ENCODE measurements around the gene REN. TPM values are rescaled to one million over a fixed set of nuclear protein-coding genes. Genes with fewer than 3 reads are reported as not detected.

The REN gene
- total RNA-seq, 1 experiment from 2014 or later = not detected

DNA sequence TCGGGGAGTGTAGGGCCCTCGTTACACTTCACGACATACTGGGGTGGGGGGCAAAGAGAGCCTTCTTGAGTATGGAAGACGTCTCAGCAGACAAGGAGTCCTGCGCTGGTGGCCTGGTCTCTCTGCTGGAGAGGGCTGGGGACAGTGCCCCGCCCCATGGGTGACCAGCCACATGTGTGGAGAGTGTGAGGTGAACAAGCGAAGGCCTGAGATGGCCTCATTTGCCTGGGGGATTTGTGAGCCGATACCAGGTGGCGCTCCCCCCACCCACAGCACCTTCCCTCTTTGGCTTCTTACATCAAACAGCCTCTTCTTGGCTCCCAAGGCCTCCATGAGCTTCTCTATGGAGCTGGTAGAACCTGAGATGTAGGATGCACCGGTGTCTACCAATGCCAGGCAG, 10.3 kb downstream of the REN start:
- no peak for DNase-seq (ENCODE audit: extremely low read depth, low read depth)

DNA sequence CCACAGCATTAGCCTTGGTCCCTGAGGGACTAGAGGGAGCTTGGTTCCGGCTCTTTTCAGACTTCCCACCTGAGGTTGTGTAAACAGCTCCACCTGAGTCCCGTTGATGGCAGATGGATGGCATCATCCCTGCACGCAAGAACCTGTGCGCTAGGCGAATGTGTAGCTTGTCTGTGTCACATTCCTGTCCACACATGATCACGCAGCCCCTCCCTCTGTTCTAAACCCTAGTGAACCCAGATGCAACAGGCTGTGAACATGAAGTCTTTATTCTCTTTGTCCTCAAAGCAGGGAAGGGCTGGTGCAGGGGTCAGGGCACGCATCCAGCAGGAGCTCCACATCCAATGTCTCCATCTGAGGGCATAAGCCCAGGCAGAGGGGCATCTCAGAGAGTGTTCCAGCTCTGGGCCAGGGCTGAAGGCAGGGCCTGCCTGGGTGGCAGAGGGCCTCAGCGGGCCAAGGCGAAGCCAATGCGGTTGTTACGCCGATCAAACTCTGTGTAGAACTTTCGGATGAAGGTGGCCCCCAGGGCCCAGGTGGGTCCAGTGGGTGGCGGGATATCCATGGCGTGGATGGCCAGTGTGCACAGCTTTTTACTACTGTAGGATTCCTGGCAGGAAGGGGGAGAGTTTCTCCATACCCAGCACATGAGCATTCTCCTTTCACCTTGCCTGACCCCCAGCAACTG, 11.4 kb downstream of the REN start:
- DNase-seq (ENCODE audit: extremely low read depth, low read depth) = no peak

DNA sequence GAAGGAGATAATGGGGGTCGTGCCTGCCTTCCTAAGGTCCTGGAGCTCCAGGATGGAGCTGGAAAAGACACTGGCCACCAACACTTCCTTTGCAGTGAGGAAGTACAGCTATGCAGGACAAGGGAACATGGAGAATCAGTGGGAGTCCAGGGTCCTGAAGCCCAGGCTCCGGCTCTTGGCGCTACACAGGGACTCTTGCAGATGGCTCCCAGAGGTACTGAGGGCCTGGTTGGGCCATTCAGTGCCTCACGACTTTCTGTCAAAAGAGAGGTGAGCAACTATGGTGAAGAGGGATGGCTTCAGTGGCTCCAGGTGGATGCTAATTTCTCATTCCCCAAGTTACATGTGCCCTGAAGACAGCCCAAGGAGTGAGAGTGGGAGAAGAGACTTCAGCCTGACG, 12.5 kb downstream of the REN start:
- DNase-seq (ENCODE audit: extremely low read depth, low read depth) = no peak

DNA sequence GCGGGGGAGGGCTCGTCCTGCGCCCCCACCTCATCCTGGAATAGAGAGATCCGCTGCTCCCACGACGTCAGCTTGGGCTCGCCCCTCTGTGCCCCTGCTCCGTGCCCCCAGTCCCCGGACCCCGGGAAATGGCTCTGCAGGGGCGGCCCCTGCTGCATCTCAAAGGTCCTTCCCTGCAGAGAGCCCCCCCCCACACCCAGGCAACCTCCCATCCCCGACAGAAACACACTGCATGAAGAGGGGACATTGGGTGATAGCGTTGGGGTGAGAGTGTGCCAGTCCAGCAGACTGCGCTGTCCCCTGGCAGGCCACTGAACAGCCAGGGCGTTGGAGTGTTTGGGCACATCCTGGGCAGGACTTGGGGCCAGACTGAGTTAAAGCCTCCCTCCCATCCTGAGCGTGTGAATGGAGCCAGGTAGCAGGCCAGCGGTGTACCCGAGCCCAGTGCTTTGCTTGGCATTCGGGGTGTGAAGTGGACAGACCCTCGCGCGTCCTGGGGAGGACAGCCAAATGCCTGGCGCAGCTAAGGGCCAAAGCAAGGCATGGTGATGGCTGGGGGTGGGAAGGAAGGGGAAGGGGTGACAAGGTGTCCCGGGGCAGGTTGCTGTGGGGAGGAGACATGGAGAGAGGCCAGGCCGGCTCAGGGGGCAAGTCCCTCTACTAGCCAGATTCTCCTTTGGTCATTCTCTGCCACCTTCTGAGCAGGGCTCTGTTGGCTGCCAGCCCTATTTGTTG, 13.7 kb downstream of the REN start:
- no peak for DNase-seq (ENCODE audit: extremely low read depth, low read depth)

DNA sequence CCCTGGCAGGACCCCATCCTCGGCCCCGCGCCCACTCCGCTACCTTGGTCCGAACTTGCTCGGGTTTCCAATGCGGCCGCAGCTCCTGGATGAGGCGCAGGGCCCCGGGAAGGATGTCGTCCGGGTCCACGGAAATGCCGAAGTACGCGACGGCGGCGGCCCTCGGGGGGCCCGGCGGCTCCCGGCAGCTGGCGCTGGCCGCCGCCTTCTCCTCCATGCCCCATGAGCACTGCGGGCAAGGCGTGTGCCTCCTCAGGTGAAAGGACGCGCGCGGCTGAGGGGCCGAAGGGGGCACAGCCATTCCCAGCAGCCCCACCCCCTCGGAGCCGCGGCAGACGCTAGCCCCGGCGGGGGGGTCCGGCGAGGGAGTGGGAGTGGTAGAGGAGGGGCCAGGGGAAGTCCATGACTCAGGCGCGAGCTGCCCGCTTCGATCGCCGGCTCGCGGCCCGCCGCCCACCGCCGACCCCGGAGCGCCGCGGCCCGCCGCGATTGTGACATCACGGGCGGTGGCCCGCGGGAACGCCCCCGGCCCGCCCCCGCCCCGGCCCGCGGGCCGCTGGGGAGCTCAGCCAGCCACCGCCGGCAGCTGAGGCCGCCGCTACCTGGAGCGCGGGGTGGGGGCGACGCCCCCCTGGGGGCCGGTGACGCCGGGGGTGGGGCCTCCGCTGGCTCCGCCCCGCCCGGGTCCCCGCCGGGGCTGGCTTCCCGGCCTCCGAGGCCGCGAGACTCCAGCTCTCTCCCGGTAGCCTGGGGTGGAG, 14.4 kb downstream of the REN start, which contains the start of gene ETNK2:
Gene ETNK2 (minus strand): TSS at position 493 of the 758 bp plus-strand sequence. CDS start 192 bp downstream, at position 301.
- no peak for DNase-seq (ENCODE audit: extremely low read depth, low read depth)

DNA sequence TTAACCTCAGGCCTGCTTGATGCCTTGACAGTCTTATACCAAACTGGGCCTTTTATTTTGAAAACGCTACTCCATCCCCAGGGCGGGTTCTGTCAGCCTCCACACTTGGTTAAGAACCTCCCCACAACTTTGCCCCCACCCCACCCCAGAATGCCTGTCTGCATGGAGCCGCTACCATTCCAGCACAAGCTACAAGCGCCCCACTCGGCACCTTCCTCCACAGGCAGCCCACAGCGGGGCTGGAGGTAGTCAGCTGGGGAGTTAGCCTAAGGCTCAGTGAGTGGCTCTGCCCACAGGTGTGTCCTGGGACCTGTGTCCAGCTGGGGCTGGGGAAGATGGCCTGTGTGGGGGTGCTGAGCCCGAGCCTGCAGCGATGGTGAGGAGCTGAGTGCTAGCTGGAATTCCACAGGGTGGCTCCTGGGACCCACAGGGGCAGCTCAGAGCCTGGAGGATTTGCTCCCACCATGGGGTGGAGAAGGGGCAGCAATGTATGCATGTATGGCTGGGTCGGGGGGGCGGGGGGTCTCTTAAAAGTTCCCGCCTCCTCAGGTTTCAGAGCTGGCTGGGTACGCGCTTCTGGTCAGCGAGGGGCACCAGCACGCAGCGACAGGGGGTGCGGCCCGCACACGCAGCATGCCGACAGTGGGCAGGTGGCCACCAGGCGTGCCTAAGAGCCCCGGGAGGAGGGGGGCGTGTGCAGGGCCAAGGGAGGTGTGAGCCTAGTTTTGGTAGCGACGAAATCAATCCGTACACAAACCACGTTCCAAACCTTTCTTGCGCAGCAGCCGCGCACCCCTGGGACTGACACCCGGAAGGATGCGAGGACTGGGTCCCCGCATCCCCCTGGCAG, 15.2 kb downstream of the REN start:
- no peak for DNase-seq (ENCODE audit: extremely low read depth, low read depth)

DNA sequence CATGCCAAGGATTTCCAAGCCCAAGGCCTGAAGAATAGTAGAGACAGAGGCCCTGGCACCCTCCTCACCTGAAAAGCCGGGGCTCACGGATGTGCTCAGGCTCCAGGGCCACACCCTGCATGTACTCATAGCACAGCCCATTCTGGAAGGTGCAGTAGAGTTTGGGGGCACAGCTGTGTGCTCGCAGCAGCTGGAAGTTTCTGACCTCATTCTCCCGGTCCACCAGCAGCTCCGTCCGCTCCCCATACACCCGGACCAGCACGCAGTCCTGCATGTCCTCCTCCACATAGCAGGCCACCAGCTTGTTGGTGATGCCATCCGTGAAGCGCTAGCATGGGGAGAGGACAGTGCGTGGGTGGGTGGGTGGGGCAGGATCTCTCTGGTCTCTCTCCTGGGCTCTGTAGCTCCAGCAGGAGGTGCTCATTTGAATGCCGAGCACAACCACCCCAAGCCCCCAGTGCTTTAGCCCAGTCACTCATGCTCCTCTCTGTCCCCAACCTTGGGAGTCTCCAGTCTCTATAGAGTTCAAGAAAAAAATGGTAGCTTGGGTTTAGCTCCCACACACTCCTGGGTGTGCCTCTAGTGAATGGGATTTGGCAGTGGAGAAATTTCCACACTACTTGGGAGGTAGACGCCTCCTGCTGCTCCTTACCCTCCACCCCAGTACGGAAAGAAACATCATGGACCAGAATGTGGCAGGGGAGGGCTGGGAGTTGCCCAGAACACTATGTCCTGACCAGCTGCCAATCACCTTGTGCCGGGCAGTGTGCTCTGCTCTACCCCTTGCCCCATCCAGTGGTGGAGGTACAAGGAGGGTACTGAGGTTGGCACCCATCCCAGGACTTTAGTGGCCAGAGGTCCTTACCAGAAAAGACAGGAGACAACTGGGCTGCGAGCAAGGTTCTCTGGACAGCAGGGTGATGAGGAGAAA, 16.2 kb downstream of the REN start:
- no peak for DNase-seq (ENCODE audit: extremely low read depth, low read depth)

DNA sequence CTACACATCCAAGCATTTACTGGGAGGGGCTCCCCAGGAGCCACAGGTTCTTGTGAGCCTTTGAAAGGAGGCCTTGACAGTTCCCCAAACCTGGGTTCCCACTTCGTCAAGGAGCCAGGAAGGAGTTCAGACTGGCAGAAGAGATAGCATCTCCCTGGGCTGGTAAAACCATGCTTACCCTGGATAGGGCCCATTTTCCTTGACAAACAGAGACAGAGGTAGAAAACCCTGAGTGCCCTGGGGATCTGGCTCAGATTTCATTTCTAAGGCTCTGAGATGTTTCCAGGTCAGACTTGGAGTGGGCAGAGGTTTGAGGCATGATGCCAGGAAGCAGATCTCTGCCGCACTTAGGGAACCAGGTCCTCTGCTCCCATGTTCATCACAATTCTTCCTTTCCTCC, 17.0 kb downstream of the REN start:
- DNase-seq (ENCODE audit: extremely low read depth, low read depth) = no peak

DNA sequence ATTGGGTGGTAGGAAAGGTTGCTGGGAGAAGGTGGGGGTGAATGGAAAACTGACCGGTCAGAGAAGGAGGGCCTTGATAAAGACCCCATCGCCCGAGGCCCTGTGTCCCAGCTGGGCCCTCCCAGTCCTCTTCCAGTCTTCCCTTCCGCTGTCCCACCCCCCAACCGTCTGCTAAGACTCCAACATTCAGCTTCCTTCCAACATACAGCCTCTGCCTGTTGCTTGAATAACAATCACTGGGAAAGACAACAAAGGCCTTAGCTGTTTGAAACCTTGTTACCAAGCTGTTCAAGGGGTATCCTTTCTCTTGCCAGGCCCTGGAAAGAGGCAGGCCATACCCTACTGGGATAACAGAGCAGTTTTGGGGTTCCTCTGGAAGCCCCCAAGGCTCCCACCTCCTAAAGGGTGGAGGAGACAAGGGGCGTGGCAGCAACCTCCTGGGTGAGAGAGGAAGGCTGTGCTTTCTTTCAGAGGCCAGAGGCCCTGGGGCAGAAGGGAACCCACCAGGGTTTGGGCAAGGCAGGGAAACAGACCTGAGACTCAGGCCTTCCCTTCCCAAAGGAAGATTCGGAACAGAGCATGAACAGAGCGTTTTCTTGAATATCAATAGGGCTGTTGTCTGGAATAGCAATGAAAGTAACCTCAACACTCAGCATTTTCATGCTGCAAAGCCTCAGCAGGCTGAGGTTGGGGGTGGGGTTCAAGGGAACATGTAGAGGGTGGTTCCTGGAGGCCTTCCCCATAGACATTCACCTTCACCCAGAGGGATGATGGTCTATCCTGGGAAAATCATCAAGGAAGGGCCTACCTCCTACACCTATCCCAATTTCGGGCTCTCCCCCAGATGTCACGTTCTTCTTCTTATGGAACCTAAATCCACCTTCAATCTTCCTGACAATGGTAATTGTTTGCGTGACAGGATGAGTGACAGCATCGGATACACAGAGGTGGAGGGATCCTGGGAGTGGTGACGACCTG, 18.4 kb downstream of the REN start:
- no peak for DNase-seq (ENCODE audit: extremely low read depth, low read depth)

DNA sequence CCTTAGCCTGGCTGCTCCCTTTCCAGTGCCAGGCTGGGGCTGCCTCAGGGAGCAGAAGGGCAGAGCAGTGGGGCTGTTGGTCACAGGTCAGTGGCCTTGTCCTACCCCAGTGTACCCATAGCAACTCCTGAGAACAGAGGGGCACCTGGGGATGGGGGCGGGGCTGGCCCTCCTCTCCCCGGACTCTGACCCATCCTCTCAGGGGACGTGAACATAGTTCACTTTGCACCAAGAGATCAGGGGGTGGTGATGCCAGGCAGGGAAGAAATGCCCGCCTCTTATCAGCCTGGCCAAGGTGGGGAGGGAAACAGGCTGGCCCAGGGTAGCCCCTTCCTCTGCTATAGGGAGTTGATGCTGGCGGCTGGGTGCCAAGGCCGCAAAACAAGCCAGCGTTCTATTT, 19.2 kb downstream of the REN start:
- no peak for DNase-seq (ENCODE audit: extremely low read depth, low read depth)

DNA sequence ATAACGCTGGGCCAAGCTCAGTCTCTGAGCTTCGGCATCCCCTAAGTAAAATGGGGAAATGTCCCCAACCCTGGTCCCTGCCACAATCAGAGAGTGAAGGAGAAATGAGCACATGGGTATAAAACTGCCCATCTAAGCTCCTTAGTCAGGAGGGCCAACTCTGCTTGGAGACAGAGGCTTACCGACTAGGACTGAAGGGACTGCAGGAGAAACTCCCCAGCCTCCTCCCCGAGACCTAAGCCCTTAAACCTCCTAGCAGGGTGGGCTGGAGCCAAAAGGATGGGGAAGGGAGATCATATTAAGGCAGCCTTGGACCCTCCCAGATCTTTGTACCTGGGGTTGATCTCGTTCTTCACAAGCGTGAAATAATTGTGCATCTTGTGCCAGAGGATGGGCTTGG, 19.8 kb downstream of the REN start:
- no peak for DNase-seq (ENCODE audit: extremely low read depth, low read depth)

DNA sequence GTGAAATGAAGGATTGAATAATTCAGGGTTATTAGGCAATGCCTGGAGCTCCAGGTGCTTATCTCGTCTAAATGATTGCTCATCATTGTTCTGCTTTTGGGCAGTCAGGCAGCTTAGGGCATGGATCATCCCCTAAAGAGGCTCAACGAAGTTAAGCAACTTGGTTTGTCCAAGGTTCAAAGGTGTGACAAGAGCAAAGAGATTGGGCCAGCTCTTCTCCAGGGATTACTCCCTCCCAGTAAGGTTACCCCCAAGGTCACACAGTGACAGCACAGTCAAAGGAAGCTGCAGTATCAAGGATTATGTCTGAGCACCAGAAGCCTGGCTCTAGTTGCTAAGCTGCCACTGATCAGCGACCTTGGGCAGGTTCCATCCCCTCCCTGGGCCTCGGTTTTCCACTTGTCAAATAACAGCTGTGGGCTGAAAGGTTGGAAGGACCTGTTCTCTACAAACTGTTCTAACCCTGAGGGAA, 21.1 kb downstream of the REN start:
- no peak for DNase-seq (ENCODE audit: extremely low read depth, low read depth)

DNA sequence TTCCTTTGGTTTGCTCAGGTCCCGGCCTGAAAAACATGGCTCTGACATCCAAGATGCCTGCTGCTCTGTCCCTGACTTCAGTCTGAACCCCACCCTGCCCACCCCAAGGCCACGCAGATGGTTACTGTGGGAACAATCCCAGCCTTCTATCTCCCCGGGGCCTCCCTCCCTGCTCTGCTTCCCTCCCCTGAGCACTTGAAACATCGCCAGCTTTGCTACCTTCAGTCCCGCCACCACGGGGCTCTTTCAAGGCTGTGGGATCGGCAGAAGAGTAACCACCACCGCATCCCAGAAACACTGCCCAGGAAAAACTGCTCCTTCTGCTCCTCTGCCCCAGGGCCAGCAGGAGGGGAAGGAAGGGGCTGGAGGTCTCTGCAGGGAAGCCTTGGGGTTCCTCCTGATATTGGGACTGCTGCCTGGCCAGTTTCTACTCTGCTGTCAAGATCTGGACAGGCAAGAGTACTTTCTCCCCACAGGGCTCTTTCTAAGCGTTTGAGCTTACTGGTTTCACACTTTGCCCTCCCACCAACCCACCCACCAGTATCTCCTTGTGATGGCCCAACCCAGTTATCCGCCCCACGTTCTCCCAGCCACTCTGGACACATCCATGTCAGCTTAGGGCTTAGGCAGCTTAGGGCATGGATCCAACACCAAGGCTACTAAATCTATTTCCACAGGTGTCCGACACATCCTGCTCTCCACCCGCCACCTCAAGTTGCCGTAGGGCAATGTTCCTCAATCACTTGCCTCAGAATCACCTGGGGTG, 22.7 kb downstream of the REN start:
- no peak for DNase-seq (ENCODE audit: extremely low read depth, low read depth)

DNA sequence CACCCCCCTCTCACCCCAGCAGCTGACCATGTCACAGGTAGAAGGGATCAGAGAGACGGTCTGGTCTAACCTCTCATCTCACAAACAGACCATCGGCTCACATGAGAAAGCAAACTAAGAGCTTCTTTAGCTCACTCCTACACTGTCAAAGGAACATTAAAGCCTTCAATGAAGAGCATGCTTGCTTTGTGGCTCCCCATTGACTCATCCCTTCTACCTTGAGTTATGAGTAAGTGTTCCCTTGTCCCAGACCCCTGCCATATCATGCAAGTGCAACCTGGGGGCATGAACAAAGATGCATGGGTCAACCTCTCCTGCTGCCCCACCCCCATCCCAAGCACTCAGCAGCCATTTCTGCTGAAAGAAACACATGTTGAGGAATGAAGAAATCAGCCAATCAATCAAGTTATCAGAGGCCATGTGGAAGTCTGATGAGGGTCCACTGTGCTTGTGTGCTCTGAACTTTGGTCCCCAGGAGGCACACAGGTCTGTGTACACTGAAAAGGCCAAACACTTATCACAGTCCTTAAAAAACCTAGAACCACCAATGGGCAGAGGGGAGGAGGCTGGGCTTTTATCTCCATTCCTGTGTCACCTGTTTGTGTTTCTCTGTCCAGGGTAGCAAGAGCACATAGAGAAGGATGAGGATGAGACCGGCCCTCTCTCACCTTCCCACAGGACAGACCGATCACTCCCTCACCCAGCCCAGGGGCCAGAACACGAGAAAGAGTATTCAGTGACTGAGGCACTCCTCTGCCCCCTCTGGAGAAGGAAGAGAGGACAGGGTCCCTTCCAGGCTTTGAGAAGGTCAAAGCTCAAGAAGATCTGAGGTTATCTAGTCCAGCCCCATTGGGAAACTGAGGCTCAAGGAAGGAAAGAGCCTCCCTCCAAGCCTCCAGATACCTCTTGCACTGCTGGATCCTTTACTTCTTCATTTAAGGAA, 23.8 kb downstream of the REN start:
- DNase-seq (ENCODE audit: extremely low read depth, low read depth) = no peak

DNA sequence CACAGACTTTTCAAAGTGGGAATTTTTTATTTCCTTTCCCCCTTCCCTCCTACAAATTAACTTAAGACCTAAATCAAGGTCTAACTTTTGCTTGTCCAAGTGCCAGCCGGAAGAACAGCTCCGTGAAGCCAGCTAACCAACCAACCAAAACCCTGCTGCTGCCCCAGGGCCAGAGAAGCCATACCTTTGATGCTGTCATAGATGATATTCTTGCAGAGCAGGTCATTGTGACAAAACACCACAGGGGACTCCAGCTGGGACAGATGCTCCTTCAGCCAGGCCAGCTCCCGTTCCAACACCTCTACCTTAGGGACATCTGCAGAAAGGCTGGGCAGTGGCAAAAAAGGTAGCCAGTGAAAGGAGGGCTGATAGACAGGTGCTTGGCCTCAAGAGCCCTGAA, 25.0 kb downstream of the REN start:
- no peak for DNase-seq (ENCODE audit: extremely low read depth, low read depth)

DNA sequence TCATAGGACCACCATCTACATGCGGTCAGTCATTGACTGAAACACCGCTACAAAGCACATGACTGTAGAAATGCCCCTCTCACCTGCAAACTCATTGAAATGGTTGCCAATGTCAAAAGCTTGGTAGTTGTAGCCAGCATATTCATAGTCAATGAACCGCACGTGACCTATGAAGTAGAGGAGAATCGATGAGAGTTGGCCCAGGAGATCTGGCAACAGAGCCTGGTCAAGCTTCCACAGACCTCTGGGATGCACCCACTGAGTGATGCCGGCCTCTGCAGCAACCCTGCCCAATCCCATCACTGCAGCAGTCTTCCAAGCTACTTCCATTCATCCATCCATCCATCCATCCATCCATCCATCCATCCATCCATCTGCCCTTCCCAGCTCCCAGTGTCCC, 26.2 kb downstream of the REN start:
- no peak for DNase-seq (ENCODE audit: extremely low read depth, low read depth)

All from NCI-H460 (cell line).